GM21423 (cell line): ENCODE results near the gene TMPRSS4.

Experiments used
- ATAC-seq: cut with Tn5 transposase; IDR thresholded peaks from one replicate; pipeline ENCODE4 v1.9.1; 2021; ENCODE audit warnings: mild to moderate bottlenecking, moderate library complexity; ENCODE audit not compliant: unreplicated experiment

Gene TMPRSS4

GRCh38 chr11:118074785-118075184, 2.1 kb upstream of the TMPRSS4 start:
- ATAC-seq = no peak

- no peak for ATAC-seq
Observed at GRCh38 chr11:118078911-118079411, 2.1 kb downstream of the TMPRSS4 start.

- no peak for ATAC-seq
Observed at GRCh38 chr11:118079491-118079890, 2.6 kb downstream of the TMPRSS4 start.

GRCh38 chr11:118080296-118080695, 3.4 kb downstream of the TMPRSS4 start:
- ATAC-seq = no peak

GRCh38 chr11:118081241-118081958, 4.5 kb downstream of the TMPRSS4 start:
- ATAC-seq = no peak

GRCh38 chr11:118082880-118083552, 6.1 kb downstream of the TMPRSS4 start:
- no peak for ATAC-seq

GRCh38 chr11:118084247-118084646, 7.4 kb downstream of the TMPRSS4 start:
- ATAC-seq = no peak

- ATAC-seq = no peak
Observed at GRCh38 chr11:118084656-118085055, 7.8 kb downstream of the TMPRSS4 start.

GRCh38 chr11:118086913-118087768, 10.3 kb downstream of the TMPRSS4 start, which contains the start of gene SMIM35:
SMIM35 (minus strand) TSS chr11:118086963; CDS start chr11:118086757, 206 bp downstream.
- ATAC-seq = no peak

- ATAC-seq = no peak
Observed at GRCh38 chr11:118087931-118088330, 11.1 kb downstream of the TMPRSS4 start.

- no peak for ATAC-seq
Observed at GRCh38 chr11:118088531-118088930, 11.7 kb downstream of the TMPRSS4 start.

- no peak for ATAC-seq
Observed at GRCh38 chr11:118090545-118091162, 13.8 kb downstream of the TMPRSS4 start.

GRCh38 chr11:118091690-118092089, 14.8 kb downstream of the TMPRSS4 start:
- ATAC-seq = no peak

GRCh38 chr11:118092907-118093571, 16.2 kb downstream of the TMPRSS4 start:
- no peak for ATAC-seq

- ATAC-seq = no peak
Observed at GRCh38 chr11:118095493-118095892, 18.6 kb downstream of the TMPRSS4 start.

- ATAC-seq = no peak
Observed at GRCh38 chr11:118095967-118096367, 19.1 kb downstream of the TMPRSS4 start.

- no peak for ATAC-seq
Observed at GRCh38 chr11:118098996-118099837, 22.3 kb downstream of the TMPRSS4 start.

- ATAC-seq = no peak
Observed at GRCh38 chr11:118099838-118100556, 23.1 kb downstream of the TMPRSS4 start.
